ENCODE measurements around the gene OTOF. TPM values are rescaled to one million over a fixed set of nuclear protein-coding genes. Genes with fewer than 3 reads are reported as not detected.

The OTOF gene
- total and polyA plus RNA-seq, 2 of the 4 experiments (the other 2 are of a cell fraction): 0.03 TPM; not detected in 1

Other genes with a start within 250 kb of the OTOF start
- 111 TPM in 2 replicates for gene HADHA, start 233.5 kb downstream of the OTOF start, total RNA-seq (2012; rRNA removed)
- 50.4 and 52.7 TPM in 2 replicates for gene HADHA, start 233.5 kb downstream of the OTOF start, polyA plus RNA-seq (2012; rRNA removed)
- gene HADHB, start 233.2 kb downstream of the OTOF start, total RNA-seq (2012; rRNA removed): 79.8 and 80.5 TPM in 2 replicates
- gene HADHB, start 233.2 kb downstream of the OTOF start, polyA plus RNA-seq (2012; rRNA removed): 62.0 and 67.9 TPM in 2 replicates
- gene SELENOI, start 132.0 kb downstream of the OTOF start, total RNA-seq (2012; rRNA removed): 25.0 and 25.1 TPM in 2 replicates
- gene SELENOI, start 132.0 kb downstream of the OTOF start, polyA plus RNA-seq (2012; rRNA removed): 3.6 and 5.1 TPM in 2 replicates
- not detected in 2 replicates for gene ADGRF3, start 131.3 kb downstream of the OTOF start, total RNA-seq (2012; rRNA removed)
- gene ADGRF3, start 131.3 kb downstream of the OTOF start, polyA plus RNA-seq (2012; rRNA removed): 0.07 and 0.15 TPM in 2 replicates
- under 0.01 and 0.18 TPM in 2 replicates for gene DRC1, start 76.2 kb downstream of the OTOF start, total RNA-seq (2012; rRNA removed)
- not detected in 2 replicates for gene DRC1, start 76.2 kb downstream of the OTOF start, polyA plus RNA-seq (2012; rRNA removed)
- gene CIB4, start 163.2 kb upstream of the OTOF start, total RNA-seq (2012; rRNA removed): not detected in 2 replicates
- gene CIB4, start 163.2 kb upstream of the OTOF start, polyA plus RNA-seq (2012; rRNA removed): not detected in 2 replicates
- under 0.01 TPM in 2 replicates for gene KCNK3, start 214.6 kb upstream of the OTOF start, total RNA-seq (2012; rRNA removed)
- gene KCNK3, start 214.6 kb upstream of the OTOF start, polyA plus RNA-seq (2012; rRNA removed): 0.03 and 0.17 TPM in 2 replicates